Osteoblast (primary cell): ENCODE data around the gene WDR72. TPM values are rescaled to one million over a fixed set of nuclear protein-coding genes. Genes with fewer than 3 reads are reported as not detected.

Experiments
- DNase-seq: peaks from one replicate; pipeline ENCODE4 v3.0.0; 2011; ENCODE audit warnings: low spot score, mixed read lengths; ENCODE audit not compliant: insufficient read length; ENCODE audit errors: missing footprints
- H2AFZ ChIP-seq: 2 replicates; pipeline ENCODE4 v1.6.0; 2011; ENCODE audit warnings: mild to moderate bottlenecking, low read length
- H3K27ac ChIP-seq: 2 replicates; pipeline ENCODE4 v1.5.1; 2011; ENCODE audit warnings: mild to moderate bottlenecking, low read depth, low read length, moderate library complexity
- H3K27me3 ChIP-seq: 2 replicates; pipeline ENCODE4 v1.6.0; 2012; ENCODE audit warnings: mild to moderate bottlenecking, control low read depth, inconsistent platforms, low read length, moderate library complexity; ENCODE audit not compliant: insufficient read depth
- H3K36me3 ChIP-seq: 2 replicates; pipeline ENCODE4 v1.5.1; 2011; ENCODE audit warnings: mild to moderate bottlenecking, low read length, control low read depth, moderate library complexity; ENCODE audit not compliant: insufficient read depth
- H3K4me1 ChIP-seq: 2 replicates; pipeline ENCODE4 v1.5.1; 2011; ENCODE audit warnings: mild to moderate bottlenecking, low read length, control low read depth, moderate library complexity; ENCODE audit not compliant: insufficient read depth
- H3K4me2 ChIP-seq: 2 replicates; pipeline ENCODE4 v1.6.0; 2011; ENCODE audit warnings: mild to moderate bottlenecking, low read length; ENCODE audit not compliant: insufficient read depth
- H3K4me3 ChIP-seq: fragments of 200-600 bp; sonication (generic); 3 replicates; pipeline ENCODE4 v1.5.1; 2012; ENCODE audit warnings: mild to moderate bottlenecking, low read length, inconsistent platforms; ENCODE audit not compliant: insufficient read depth
- H3K79me2 ChIP-seq: 2 replicates; pipeline ENCODE4 v1.6.0; 2012; ENCODE audit warnings: mild to moderate bottlenecking, low read length, control low read depth, inconsistent platforms; ENCODE audit not compliant: insufficient read depth
- H3K9me3 ChIP-seq: 2 replicates; pipeline ENCODE4 v1.5.1; 2011; ENCODE audit warnings: low read depth, low read length, control low read depth
- H4K20me1 ChIP-seq: 2 replicates; pipeline ENCODE4 v1.6.0; 2012; ENCODE audit warnings: mild to moderate bottlenecking, low read length, control low read depth; ENCODE audit not compliant: insufficient read depth
- total RNA-seq: library from RNA; depleted of rRNA; stranded (reverse); fragments of >200 nt; gene quantifications from 2 replicates; pipeline ENCODE4 v1.2.3, GENCODE V29; 2012
- TF ChIP-seq, protein P1 (sequence below): IDR thresholded peaks from 2 replicates; pipeline ENCODE4 v1.5.1; 2011; ENCODE audit warnings: mild to moderate bottlenecking, low read depth, low read length, moderate library complexity; ENCODE audit errors: extremely low read depth

The WDR72 gene
- total RNA-seq, 1 donor = not detected

- Histone ChIP-seq H3K36me3 (no peaks in the 10 kb centered on the region), H3K27me3 (no peaks in the 10 kb centered on the region)
Observed at GRCh38 chr15:53520996-53521395, 238.5 kb downstream of the WDR72 start.

DNA sequence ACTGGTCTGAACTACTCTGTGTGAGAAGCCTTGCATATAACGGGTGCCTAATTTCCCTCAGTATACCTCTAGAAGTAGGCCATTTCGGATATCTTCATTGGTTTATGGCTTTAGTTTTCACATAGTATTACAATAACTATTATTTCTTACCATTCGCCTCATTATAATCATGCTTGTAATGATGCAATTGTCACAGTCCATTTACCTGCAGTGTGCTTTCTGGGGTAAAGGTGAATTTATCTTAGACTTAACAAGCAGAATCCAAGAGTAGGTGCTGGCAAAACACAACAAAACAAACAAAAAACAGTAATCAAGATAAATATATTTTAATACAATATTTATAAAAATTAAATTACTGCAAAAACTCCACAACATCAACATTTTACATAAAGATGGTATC lies 246.0 kb downstream of the WDR72 start:
- TF ChIP-seq, protein P1, sequence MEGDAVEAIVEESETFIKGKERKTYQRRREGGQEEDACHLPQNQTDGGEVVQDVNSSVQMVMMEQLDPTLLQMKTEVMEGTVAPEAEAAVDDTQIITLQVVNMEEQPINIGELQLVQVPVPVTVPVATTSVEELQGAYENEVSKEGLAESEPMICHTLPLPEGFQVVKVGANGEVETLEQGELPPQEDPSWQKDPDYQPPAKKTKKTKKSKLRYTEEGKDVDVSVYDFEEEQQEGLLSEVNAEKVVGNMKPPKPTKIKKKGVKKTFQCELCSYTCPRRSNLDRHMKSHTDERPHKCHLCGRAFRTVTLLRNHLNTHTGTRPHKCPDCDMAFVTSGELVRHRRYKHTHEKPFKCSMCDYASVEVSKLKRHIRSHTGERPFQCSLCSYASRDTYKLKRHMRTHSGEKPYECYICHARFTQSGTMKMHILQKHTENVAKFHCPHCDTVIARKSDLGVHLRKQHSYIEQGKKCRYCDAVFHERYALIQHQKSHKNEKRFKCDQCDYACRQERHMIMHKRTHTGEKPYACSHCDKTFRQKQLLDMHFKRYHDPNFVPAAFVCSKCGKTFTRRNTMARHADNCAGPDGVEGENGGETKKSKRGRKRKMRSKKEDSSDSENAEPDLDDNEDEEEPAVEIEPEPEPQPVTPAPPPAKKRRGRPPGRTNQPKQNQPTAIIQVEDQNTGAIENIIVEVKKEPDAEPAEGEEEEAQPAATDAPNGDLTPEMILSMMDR = no peak
- Histone ChIP-seq H3K9me3 (no peaks in the 10 kb centered on the region), H3K27me3 (no peaks in the 10 kb centered on the region), H3K79me2 (no peaks in the 10 kb centered on the region), H3K4me2 (no peak overlapping the region), H2AFZ (no peak overlapping the region), H3K4me3 (no peak overlapping the region), H3K4me1 (no peaks in the 10 kb centered on the region), H3K36me3 (no peaks in the 10 kb centered on the region), H3K27ac (no peak overlapping the region), H4K20me1 (no peaks in the 10 kb centered on the region)
- DNase-seq = no peak

More at GRCh38 chr15:53520996-53521395, 238.5 kb downstream of the WDR72 start:
- Histone ChIP-seq H4K20me1 (no peaks in the 10 kb centered on the region), H3K79me2 (no peaks in the 10 kb centered on the region), H3K4me2 (no peak overlapping the region), H3K9me3 (no peaks in the 10 kb centered on the region), H3K4me1 (no peaks in the 10 kb centered on the region), H3K4me3 (no peak overlapping the region), H3K27ac (no peak overlapping the region), H2AFZ (no peak overlapping the region)
- TF ChIP-seq, protein P1 = no peak
- DNase-seq = no peak

GRCh38 chr15:53512029-53512428 lies 247.4 kb downstream of the WDR72 start:
- no peak for DNase-seq
- H4K20me1 ChIP-seq = no peaks in the 10 kb centered on the region
- no peak overlapping the region for H3K4me2 ChIP-seq
- no peaks in the 10 kb centered on the region for H3K79me2 ChIP-seq
- no peaks in the 10 kb centered on the region for H3K9me3 ChIP-seq
- H3K4me1 ChIP-seq = no peaks in the 10 kb centered on the region
- H2AFZ ChIP-seq = no peak overlapping the region
- no peaks in the 10 kb centered on the region for H3K27me3 ChIP-seq
- TF ChIP-seq, protein P1 = no peak
- no peak overlapping the region for H3K4me3 ChIP-seq
- H3K27ac ChIP-seq = no peak overlapping the region
- H3K36me3 ChIP-seq = no peaks in the 10 kb centered on the region

DNA sequence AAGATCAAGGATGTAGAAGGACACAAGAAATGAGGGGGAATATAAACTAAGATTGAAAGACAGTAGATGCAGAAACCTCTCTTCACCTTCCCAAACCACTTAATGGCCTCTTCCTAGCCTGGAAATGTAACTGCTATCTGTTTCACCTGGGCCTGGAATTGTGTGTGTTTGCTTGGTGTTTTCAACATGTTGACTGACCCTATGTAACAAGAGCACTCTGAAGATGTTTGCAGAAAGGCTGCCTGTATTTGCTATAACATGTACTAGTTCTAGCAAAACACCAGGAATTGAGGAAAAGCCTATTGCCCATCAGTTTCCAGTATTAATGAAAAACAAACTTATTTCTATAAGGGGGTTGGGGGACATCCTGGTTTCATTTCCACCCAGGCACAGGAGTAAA lies 248.3 kb downstream of the WDR72 start:
- H3K4me3 ChIP-seq = no peak overlapping the region
- DNase-seq = no peak

More for the DNA sequence above, 248.3 kb downstream of the WDR72 start:
- Histone ChIP-seq H2AFZ (no peak overlapping the region), H3K4me1 (no peaks in the 10 kb centered on the region), H3K79me2 (no peaks in the 10 kb centered on the region), H3K36me3 (no peaks in the 10 kb centered on the region), H3K4me2 (no peak overlapping the region), H3K27me3 (no peaks in the 10 kb centered on the region), H3K27ac (no peak overlapping the region), H3K9me3 (no peaks in the 10 kb centered on the region), H4K20me1 (no peaks in the 10 kb centered on the region)
- TF ChIP-seq, protein P1 = no peak
